Measurements from ENCODE around the gene PFN2.

Gene PFN2, protein sequence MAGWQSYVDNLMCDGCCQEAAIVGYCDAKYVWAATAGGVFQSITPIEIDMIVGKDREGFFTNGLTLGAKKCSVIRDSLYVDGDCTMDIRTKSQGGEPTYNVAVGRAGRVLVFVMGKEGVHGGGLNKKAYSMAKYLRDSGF

DNA sequence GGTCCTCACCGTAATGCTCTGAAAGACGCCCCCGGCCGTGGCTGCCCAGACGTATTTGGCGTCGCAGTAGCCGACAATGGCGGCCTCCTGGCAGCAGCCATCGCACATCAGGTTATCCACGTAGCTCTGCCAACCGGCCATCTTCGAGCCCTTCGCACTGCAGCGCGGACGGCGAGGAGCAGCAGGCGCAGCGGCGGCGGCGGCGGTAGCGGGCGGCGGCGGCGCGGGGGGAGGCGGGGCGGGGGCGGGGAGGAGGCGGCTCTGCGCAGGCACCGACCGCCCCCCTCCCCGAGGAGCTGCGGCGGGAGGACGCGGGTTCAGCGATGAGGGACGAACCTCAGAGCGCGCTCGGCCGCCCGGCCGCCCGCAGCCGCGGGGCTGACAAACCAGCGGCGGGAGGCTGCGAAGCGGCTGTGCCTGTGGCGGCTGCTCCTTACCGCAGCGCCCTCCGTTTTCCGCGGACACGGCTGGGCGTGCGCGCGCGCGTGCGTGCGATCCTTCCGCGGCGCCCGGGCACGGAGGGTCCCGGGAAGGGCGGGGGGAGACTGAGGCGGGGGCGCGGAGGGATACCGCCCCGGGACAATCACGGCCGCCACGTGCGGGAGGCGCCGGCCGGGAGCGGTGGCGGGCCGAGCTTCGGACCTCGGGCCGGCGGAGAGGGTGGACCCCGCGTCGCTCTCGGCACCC, at the start of gene PFN2:
TSS of gene PFN2 (minus strand) at position 180 of the 687 bp plus-strand sequence. CDS start at position 141, 39 bp downstream.
- peak within 1 kb of the TSS; percentile 67 for H3K4me3 ChIP-seq (ENCODE audit: low read depth, low read length)
- TF ChIP-seq, protein P1, sequence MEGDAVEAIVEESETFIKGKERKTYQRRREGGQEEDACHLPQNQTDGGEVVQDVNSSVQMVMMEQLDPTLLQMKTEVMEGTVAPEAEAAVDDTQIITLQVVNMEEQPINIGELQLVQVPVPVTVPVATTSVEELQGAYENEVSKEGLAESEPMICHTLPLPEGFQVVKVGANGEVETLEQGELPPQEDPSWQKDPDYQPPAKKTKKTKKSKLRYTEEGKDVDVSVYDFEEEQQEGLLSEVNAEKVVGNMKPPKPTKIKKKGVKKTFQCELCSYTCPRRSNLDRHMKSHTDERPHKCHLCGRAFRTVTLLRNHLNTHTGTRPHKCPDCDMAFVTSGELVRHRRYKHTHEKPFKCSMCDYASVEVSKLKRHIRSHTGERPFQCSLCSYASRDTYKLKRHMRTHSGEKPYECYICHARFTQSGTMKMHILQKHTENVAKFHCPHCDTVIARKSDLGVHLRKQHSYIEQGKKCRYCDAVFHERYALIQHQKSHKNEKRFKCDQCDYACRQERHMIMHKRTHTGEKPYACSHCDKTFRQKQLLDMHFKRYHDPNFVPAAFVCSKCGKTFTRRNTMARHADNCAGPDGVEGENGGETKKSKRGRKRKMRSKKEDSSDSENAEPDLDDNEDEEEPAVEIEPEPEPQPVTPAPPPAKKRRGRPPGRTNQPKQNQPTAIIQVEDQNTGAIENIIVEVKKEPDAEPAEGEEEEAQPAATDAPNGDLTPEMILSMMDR (IDR thresholded peaks at IDR 0.05; ENCODE audit: borderline replicate concordance, insufficient read depth, low read depth, low read length), result no peak

DNA sequence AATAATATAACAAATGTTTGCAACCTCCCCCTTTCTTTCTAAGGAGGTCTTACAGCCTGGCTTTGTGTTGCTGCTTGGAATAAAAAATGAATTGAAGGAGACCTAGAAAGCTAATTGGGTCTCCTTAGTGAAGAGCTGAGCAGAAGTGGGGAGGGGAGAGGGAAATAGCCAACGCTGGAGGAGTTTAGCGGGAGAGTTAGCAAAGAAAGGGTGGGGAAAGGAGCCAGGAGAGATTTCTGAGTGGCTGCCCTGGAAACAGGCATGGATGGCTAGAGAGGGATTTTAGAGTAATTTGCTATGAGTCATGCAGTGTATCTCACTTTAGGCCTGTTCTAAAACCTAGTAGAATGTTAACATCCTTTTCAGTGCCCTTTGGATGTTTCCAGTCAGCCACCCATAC, 45.2 kb upstream of the PFN2 start:
- H3K4me3 ChIP-seq (ENCODE audit: low read depth, low read length), result no peak overlapping the region
- TF ChIP-seq, protein P1 (IDR thresholded peaks at IDR 0.05; ENCODE audit: borderline replicate concordance, insufficient read depth, low read depth, low read length), result no peak

DNA sequence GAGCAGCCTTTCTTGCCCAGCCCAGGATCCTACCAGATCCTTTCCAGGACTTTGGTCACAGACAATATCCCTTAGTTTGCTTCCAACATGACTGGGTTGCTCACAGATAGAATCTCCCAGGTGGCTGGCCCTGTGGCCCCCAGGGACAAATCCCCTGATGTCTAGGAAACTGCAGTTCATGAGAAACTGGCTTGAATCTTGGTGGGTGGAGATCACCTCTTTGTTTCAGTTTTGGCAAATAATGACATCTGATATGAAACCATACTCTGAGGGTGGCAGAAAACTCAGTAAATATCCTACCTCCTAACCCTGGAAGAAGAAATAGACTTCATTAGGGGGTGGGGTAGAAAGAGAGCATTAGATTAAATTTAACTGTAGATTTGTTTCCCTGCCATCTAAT, 44.1 kb upstream of the PFN2 start:
- no peak overlapping the region for H3K4me3 ChIP-seq (ENCODE audit: low read depth, low read length)
- TF ChIP-seq, protein P1 (IDR thresholded peaks at IDR 0.05; ENCODE audit: borderline replicate concordance, insufficient read depth, low read depth, low read length), result no peak

DNA sequence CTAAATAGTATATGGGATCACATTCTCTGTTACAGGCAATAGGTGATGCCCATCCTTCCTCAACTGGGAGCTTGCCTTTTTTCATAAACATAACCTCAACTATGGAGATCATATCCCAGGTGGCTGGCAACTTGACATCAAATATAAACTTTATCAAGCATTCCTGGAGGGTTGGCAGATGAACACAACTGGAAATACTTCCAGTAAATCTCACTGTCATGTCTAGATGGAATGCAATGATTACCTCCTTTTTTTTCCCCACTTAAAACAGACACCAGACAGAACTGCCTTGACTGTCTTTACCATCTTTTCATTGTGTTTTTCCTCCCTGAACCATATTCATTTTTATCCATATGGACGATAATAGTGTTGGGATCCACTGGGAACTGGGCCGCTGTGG, 43.1 kb upstream of the PFN2 start:
- H3K4me3 ChIP-seq (ENCODE audit: low read depth, low read length), result no peak overlapping the region
- TF ChIP-seq, protein P1 (IDR thresholded peaks at IDR 0.05; ENCODE audit: borderline replicate concordance, insufficient read depth, low read depth, low read length), result no peak

DNA sequence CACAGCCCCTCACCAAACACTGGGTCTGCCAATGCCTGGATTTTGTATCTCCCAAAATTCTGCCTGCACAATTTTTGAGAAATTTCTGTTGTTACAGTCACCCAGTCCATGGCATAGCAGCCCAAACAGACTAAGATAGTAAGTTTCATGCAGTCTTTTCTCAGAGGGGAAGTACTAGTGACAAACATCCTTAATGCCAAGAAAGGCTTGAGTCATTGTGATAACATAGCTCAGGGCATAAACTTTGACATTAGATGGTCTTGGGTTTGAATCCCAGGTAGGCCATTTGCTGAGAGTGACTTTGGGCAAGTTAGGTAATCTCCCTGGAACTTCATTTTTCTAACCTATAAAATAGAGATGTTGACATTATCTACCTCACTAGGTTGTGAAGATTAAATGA, 36.1 kb upstream of the PFN2 start:
- no peak overlapping the region for H3K4me3 ChIP-seq (ENCODE audit: low read depth, low read length)
- TF ChIP-seq, protein P1 (IDR thresholded peaks at IDR 0.05; ENCODE audit: borderline replicate concordance, insufficient read depth, low read depth, low read length), result no peak

DNA sequence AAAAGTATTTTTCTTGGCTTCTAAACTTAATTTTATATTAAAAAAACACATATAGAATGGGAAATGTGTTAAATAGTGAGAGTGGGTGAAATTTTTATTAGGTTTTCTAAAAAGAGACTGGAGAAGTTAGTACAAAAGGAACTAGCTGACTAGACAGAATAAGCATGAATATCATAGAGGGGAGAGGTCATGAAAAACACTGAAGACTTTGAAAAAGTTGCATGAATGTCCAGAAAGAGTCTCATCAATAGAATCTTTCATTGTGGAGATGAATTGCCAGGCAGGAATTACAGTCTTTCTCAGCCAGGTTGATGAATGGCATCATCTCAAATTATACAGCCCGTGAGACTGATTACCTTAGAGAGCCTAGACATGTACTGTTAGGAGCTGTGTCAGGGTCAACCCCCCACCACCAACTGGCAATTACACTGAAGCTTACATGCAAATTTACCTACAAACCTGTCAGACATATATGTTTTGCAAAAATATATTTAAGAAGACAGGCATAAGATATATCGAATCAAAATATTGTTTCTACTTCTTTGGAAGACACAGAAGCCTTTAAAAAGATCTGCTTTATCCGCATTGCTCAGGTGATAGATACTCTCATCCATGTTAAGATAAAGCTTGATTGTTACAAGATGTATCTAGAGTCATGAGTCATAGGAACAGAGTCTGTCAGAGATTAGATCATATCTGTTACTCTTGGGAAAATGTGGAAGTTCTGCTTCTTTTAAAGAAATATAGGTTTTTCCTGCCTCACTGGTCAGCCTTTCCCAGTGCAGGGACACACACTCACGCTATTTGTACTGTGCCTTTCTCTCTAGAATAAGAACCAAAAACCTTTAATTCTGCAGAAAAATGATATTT, 34.8 kb upstream of the PFN2 start:
- H3K4me3 ChIP-seq (ENCODE audit: low read depth, low read length), result no peak overlapping the region
- TF ChIP-seq, protein P1 (IDR thresholded peaks at IDR 0.05; ENCODE audit: borderline replicate concordance, insufficient read depth, low read depth, low read length), result no peak

Measured in GM12875 (cell line).